SK-N-SH (cell line): ENCODE data around the gene C6orf89. TPM values are rescaled to one million over a fixed set of nuclear protein-coding genes. Genes with fewer than 3 reads are reported as not detected.

Experiments used
- CTCF ChIA-PET: fragments of 300-600, 350-600 bp; formaldehyde crosslinking; extraction: SDS; loops from one replicate; lab custom pipeline; 2021; lab: Yijun Ruan, JAX
- POLR2A ChIA-PET: fragments of 350-600 bp; sonication (Branson Sonifier 250); formaldehyde crosslinking; extraction: SDS; loops from one replicate; lab custom pipeline; 2020; ENCODE audit warnings: antibody characterized with exemption, inconsistent platforms; lab: Yijun Ruan, JAX
- DNase-seq: peaks from one replicate; pipeline ENCODE4 v3.0.0; 2012
- H2AFZ ChIP-seq: fragments of 200-600 bp; sonication (generic); 2 replicates; pipeline ENCODE4 v1.8.1; 2016; ENCODE audit warnings: antibody characterized with exemption, mild to moderate bottlenecking, low read depth
- H3F3A ChIP-seq: fragments of 200-600 bp; sonication (generic); replicated peaks from 2 replicates; pipeline ENCODE3; 2016; ENCODE audit warnings: antibody characterized with exemption, mild to moderate bottlenecking; ENCODE audit not compliant: insufficient read depth
- H3K27ac ChIP-seq, 2 experiments: fragments of 200-500 bp in 1 of 2; fragments of 200-600 bp in 1 of 2; sonication (Bioruptor generic) in 1 of 2; sonication (generic), shearing (Covaris generic) in 1 of 2; 2 replicates each; pipeline versions ENCODE4 v1.5.1 to v1.6.1; 2014 to 2016; ENCODE audit warnings: low read depth in 2 of 2, inconsistent platforms in 1 of 2, low read length in 1 of 2, mild to moderate bottlenecking in 1 of 2, mixed read lengths in 1 of 2
- H3K27me3 ChIP-seq: fragments of 200-600 bp; sonication (generic), shearing (Covaris generic); 2 replicates; pipeline ENCODE4 v1.6.1; 2016; ENCODE audit warnings: mixed run types; ENCODE audit not compliant: insufficient read depth
- H3K36me3 ChIP-seq, 2 experiments: fragments of 200-500 bp in 1 of 2; fragments of 200-600 bp in 1 of 2; sonication (Bioruptor generic) in 1 of 2; sonication (generic) in 1 of 2; replicated peaks in 1 of 2; 2 replicates each; pipeline versions ENCODE3 to v1.5.1; 2014 to 2016; ENCODE audit warnings: low read length in 1 of 2, mild to moderate bottlenecking in 1 of 2; ENCODE audit not compliant: insufficient read depth in 2 of 2, control insufficient read depth in 1 of 2
- H3K4me1 ChIP-seq, 2 experiments: fragments of 200-500 bp in 1 of 2; fragments of 200-600 bp in 1 of 2; sonication (Bioruptor generic) in 1 of 2; sonication (generic), shearing (Covaris generic) in 1 of 2; 2 replicates each; pipeline versions ENCODE4 v1.5.1 to v1.6.1; 2014 to 2016; ENCODE audit warnings: low read depth in 1 of 2, low read length in 1 of 2, mixed run types in 1 of 2; ENCODE audit not compliant: insufficient read depth in 2 of 2, control insufficient read depth in 1 of 2
- H3K4me2 ChIP-seq: fragments of 200-600 bp; sonication (generic), shearing (Covaris generic); 2 replicates; pipeline ENCODE4 v1.6.1; 2017; ENCODE audit warnings: mixed run types
- H3K4me3 ChIP-seq, 2 experiments: fragments of 200-500 bp in 1 of 2; fragments of 200-600 bp in 1 of 2; sonication (Bioruptor generic) in 1 of 2; sonication (generic), shearing (Covaris generic) in 1 of 2; 2 replicates each; pipeline versions ENCODE4 v1.5.1 to v1.8.1; 2014 to 2016; ENCODE audit warnings: low read depth in 2 of 2, inconsistent platforms in 1 of 2, low read length in 1 of 2, mild to moderate bottlenecking in 1 of 2, mixed read lengths in 1 of 2, moderate library complexity in 1 of 2
- H3K79me2 ChIP-seq: fragments of 200-600 bp; sonication (generic); 2 replicates; pipeline ENCODE4 v1.8.1; 2017; ENCODE audit warnings: mild to moderate bottlenecking; ENCODE audit not compliant: insufficient read depth
- H3K9ac ChIP-seq: fragments of 200-600 bp; sonication (generic); 2 replicates; pipeline ENCODE4 v1.6.1; 2017; ENCODE audit warnings: mixed run types
- H3K9me2 ChIP-seq: fragments of 200-600 bp; sonication (generic); 2 replicates; pipeline ENCODE4 v1.6.1; 2017; ENCODE audit warnings: mixed run types
- H3K9me3 ChIP-seq: fragments of 200-600 bp; sonication (generic); 2 replicates; pipeline ENCODE4 v1.6.1; 2017; ENCODE audit warnings: mixed run types, mild to moderate bottlenecking, moderate library complexity
- H4K20me1 ChIP-seq: fragments of 200-600 bp; sonication (generic); 2 replicates; pipeline ENCODE4 v1.6.1; 2017; ENCODE audit warnings: mild to moderate bottlenecking, mixed run types; ENCODE audit not compliant: insufficient read depth
- CHD2 ChIP-seq: fragments of 150-350 bp; IDR thresholded peaks from 2 replicates; pipeline ENCODE4 v1.6.1; 2018; ENCODE audit warnings: low read length; ENCODE audit not compliant: partially characterized antibody
- ELF1 ChIP-seq: IDR thresholded peaks from 2 replicates; pipeline ENCODE4 v1.4.0; 2012
- EP300 ChIP-seq, 2 experiments: IDR thresholded peaks; 2 replicates each; pipeline versions ENCODE4 v1.4.0 to v1.6.1; 2012; ENCODE audit warnings: borderline replicate concordance in 1 of 2, low read depth in 1 of 2, low read length in 1 of 2
- EZH2phosphoT487 ChIP-seq: fragments of 200-600 bp; sonication (generic); IDR thresholded peaks from 2 replicates; pipeline ENCODE4 v1.6.1; 2017; ENCODE audit warnings: low read depth, mixed run types, mild to moderate bottlenecking, antibody characterized with exemption, moderate library complexity, borderline replicate concordance
- FOSL2 ChIP-seq: IDR thresholded peaks from 2 replicates; pipeline ENCODE4 v1.4.0; 2012; ENCODE audit warnings: low read depth, mild to moderate bottlenecking, moderate library complexity, borderline replicate concordance
- FOXJ3 ChIP-seq: sonication (generic); formaldehyde crosslinking; IDR thresholded peaks from 2 replicates; pipeline ENCODE4 v1.5.1; 2020; ENCODE audit warnings: mild to moderate bottlenecking, missing genetic modification reagents
- GABPA ChIP-seq: IDR thresholded peaks from 2 replicates; pipeline ENCODE4 v1.4.0; 2012; ENCODE audit warnings: low read depth, mild to moderate bottlenecking
- GATA2 ChIP-seq: sonication (generic); formaldehyde crosslinking; IDR thresholded peaks from 2 replicates; pipeline ENCODE4 v1.5.0; 2020; ENCODE audit warnings: mild to moderate bottlenecking, missing genetic modification reagents
- JUND ChIP-seq: IDR thresholded peaks from 2 replicates; pipeline ENCODE4 v1.4.0; 2012
- MEF2A ChIP-seq: IDR thresholded peaks from 2 replicates; pipeline ENCODE4 v1.4.0; 2012; ENCODE audit warnings: low read depth, borderline replicate concordance
- NRF1 ChIP-seq: IDR thresholded peaks from 2 replicates; pipeline ENCODE4 v1.6.1; 2012; ENCODE audit warnings: low read depth, mild to moderate bottlenecking, low read length
- POLR2AphosphoS5 ChIP-seq: IDR thresholded peaks from 2 replicates; pipeline ENCODE4 v1.6.1; 2012; ENCODE audit warnings: low read depth, low read length
- RAD21 ChIP-seq: IDR thresholded peaks from 2 replicates; pipeline ENCODE4 v1.6.1; 2012; ENCODE audit warnings: mild to moderate bottlenecking, low read length
- RFX5 ChIP-seq: IDR thresholded peaks from 2 replicates; pipeline ENCODE4 v1.6.1; 2012; ENCODE audit warnings: mild to moderate bottlenecking, improper control_type of control experiment, low read length
- RXRA ChIP-seq: IDR thresholded peaks from 2 replicates; pipeline ENCODE4 v1.4.0; 2012; ENCODE audit warnings: low read depth, mild to moderate bottlenecking, borderline replicate concordance
- SIN3A ChIP-seq: IDR thresholded peaks from 2 replicates; pipeline ENCODE4 v1.6.1; 2012; ENCODE audit warnings: low read depth, mild to moderate bottlenecking, low read length, moderate library complexity, borderline replicate concordance
- SMC3 ChIP-seq: IDR thresholded peaks from 2 replicates; pipeline ENCODE4 v1.6.1; 2012; ENCODE audit warnings: low read depth, low read length, improper control_type of control experiment
- TAF1 ChIP-seq: IDR thresholded peaks from 2 replicates; pipeline ENCODE4 v1.6.1; 2012; ENCODE audit warnings: low read depth, mild to moderate bottlenecking, low read length, moderate library complexity, borderline replicate concordance
- TCF12 ChIP-seq: IDR thresholded peaks from 2 replicates; pipeline ENCODE4 v1.4.0; 2012
- TEAD4 ChIP-seq: IDR thresholded peaks from 2 replicates; pipeline ENCODE4 v1.4.0; 2012; ENCODE audit warnings: mild to moderate bottlenecking, borderline replicate concordance; ENCODE audit not compliant: insufficient read depth
- YY1 ChIP-seq: IDR thresholded peaks from 2 replicates; pipeline ENCODE4 v1.4.0; 2012; ENCODE audit warnings: low read depth, mild to moderate bottlenecking
- WGBS: methylation state at CpG from one replicate; pipeline ENCODE4 v1.1.6; 2017; ENCODE audit warnings: low lambda C conversion rate; 5-methylcytosine and 5-hydroxymethylcytosine counted together
- polyA plus RNA-seq, 3 experiments: library from polyadenylated mRNA; depleted of rRNA; stranded (reverse); fragments of >200 nt; gene quantifications; 2 replicates each; pipeline ENCODE4 v1.2.3, GENCODE V29; 2012
- TF ChIP-seq, protein P1 (sequence below): IDR thresholded peaks from 2 replicates; pipeline ENCODE4 v1.4.0; 2012; ENCODE audit warnings: low read depth, borderline replicate concordance
- TF ChIP-seq, protein P2 (sequence below): fragments of 150-350 bp; IDR thresholded peaks from 2 replicates; pipeline ENCODE4 v1.6.1; 2017; ENCODE audit warnings: antibody characterized with exemption, low read length, low read depth, borderline replicate concordance

C6orf89 gene
- polyA plus RNA-seq, 1 of the 3 experiments (the other 2 are of a cell fraction) = 20.4 TPM

GRCh38 chr6:36964908-36965307 is 79.2 kb downstream of the C6orf89 start:
- CTCF ChIA-PET = interaction anchor here (0.7 to 1.6 kb wide), 5 partner anchors 13 to 64 kb away, joined by 3 to 4 read pairs (median 3); no protein-coding TSS in a partner anchor
- 91% methylated on average over 4 of the region's 4 CpGs for WGBS
- H3K9me3 ChIP-seq = no peaks in the 10 kb centered on the region
- no peak overlapping the region for H3K4me2 ChIP-seq
- H3K4me1 ChIP-seq = peaks cover 3 to 14% of the 10 kb centered on the region in 2 experiments; a peak in 1 of 4 replicates
- H3F3A ChIP-seq = peaks cover 20% of the 10 kb centered on the region
- no peak overlapping the region for H2AFZ ChIP-seq
- no peak overlapping the region for H3K9ac ChIP-seq
- TF ChIP-seq, protein P1, sequence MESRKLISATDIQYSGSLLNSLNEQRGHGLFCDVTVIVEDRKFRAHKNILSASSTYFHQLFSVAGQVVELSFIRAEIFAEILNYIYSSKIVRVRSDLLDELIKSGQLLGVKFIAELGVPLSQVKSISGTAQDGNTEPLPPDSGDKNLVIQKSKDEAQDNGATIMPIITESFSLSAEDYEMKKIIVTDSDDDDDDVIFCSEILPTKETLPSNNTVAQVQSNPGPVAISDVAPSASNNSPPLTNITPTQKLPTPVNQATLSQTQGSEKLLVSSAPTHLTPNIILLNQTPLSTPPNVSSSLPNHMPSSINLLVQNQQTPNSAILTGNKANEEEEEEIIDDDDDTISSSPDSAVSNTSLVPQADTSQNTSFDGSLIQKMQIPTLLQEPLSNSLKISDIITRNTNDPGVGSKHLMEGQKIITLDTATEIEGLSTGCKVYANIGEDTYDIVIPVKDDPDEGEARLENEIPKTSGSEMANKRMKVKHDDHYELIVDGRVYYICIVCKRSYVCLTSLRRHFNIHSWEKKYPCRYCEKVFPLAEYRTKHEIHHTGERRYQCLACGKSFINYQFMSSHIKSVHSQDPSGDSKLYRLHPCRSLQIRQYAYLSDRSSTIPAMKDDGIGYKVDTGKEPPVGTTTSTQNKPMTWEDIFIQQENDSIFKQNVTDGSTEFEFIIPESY = no peak
- TF ChIP-seq JUND = no peak
- TF ChIP-seq MEF2A = no peak
- no peak for TF ChIP-seq NRF1
- TF ChIP-seq TEAD4 = no peak
- no peak for TF ChIP-seq SIN3A
- TF ChIP-seq FOSL2 = no peak
- no peak for TF ChIP-seq YY1
- TF ChIP-seq GATA2 (CRISPR knock-in tag) = no peak
- TF ChIP-seq, protein P2, sequence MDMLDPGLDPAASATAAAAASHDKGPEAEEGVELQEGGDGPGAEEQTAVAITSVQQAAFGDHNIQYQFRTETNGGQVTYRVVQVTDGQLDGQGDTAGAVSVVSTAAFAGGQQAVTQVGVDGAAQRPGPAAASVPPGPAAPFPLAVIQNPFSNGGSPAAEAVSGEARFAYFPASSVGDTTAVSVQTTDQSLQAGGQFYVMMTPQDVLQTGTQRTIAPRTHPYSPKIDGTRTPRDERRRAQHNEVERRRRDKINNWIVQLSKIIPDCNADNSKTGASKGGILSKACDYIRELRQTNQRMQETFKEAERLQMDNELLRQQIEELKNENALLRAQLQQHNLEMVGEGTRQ = no peak
- H3K27ac ChIP-seq = no peak overlapping the region
- no peaks in the 10 kb centered on the region for H3K79me2 ChIP-seq
- peaks cover 11 to 31% of the 10 kb centered on the region in 2 experiments for H3K36me3 ChIP-seq
- POLR2A ChIA-PET = no interaction called here
- peaks cover 6% of the 10 kb centered on the region; the same call in 1 of the 2 replicates for H4K20me1 ChIP-seq
- no peaks in the 10 kb centered on the region for H3K27me3 ChIP-seq
- H3K9me2 ChIP-seq = no peaks in the 10 kb centered on the region
- no peak for DNase-seq
- no peak overlapping the region for H3K4me3 ChIP-seq

DNA sequence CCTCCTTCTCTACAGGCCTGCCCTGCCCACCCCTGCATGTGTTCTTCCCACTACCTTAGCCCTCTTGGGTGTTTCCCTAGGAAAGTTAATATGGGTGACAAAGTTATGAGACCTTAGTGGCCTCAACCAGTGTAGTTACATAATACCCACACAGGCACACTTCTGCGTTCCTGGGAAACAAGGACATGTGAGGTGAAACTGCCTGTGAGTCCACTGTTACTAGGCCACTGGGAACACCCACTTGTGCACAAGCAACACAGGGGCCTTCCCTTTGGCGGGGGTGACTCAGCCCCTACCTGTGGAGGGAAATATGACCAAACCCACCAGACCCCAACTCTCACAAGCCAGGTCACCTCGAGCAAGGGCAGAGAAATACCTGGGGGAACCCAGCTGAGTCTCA is 81.5 kb downstream of the C6orf89 start:
- no peak for DNase-seq
- 100% methylated on average over 1 of the region's 3 CpGs for WGBS
- CTCF ChIA-PET = interaction anchor here (4.3 kb wide), 1 partner anchor 50 kb away, joined by 13 read pairs; no protein-coding TSS in a partner anchor

More for the DNA sequence above, 81.5 kb downstream of the C6orf89 start:
- no peak overlapping the region for H3K27ac ChIP-seq
- H3F3A ChIP-seq = peaks cover 16% of the 10 kb centered on the region
- peaks cover 21 to 55% of the 10 kb centered on the region in 2 experiments for H3K36me3 ChIP-seq
- H3K27me3 ChIP-seq = no peaks in the 10 kb centered on the region
- H3K9me2 ChIP-seq = no peaks in the 10 kb centered on the region
- H3K4me3 ChIP-seq = no peak overlapping the region
- H3K4me2 ChIP-seq = no peak overlapping the region
- POLR2A ChIA-PET = no interaction called here
- H4K20me1 ChIP-seq = peaks cover 6% of the 10 kb centered on the region; the same call in 1 of the 2 replicates
- H2AFZ ChIP-seq = no peak overlapping the region
- no peaks in the 10 kb centered on the region for H3K9me3 ChIP-seq
- H3K79me2 ChIP-seq = no peaks in the 10 kb centered on the region
- TF ChIP-seq RAD21 = no peak
- TF ChIP-seq EP300 (IDR thresholded peaks at IDR 0.05; ENCODE audit: borderline replicate concordance in 1 of 2, low read depth in 1 of 2, low read length in 1 of 2) = no peak
- TF ChIP-seq FOXJ3 (CRISPR knock-in tag) = no peak
- TF ChIP-seq SIN3A = no peak
- TF ChIP-seq EZH2phosphoT487 = no peak
- no peak for TF ChIP-seq TCF12
- TF ChIP-seq RFX5 = no peak
- no peak for TF ChIP-seq GATA2 (CRISPR knock-in tag)
- TF ChIP-seq SMC3 = no peak
- TF ChIP-seq CHD2 = no peak
- no peak for TF ChIP-seq TAF1
- TF ChIP-seq RXRA = no peak
- no peak for TF ChIP-seq GABPA
- no peak for TF ChIP-seq ELF1
- no peak for TF ChIP-seq POLR2AphosphoS5
- H3K4me1 ChIP-seq = peaks cover 3 to 12% of the 10 kb centered on the region in 2 experiments; a peak in 1 of 4 replicates
- H3K9ac ChIP-seq = no peak overlapping the region
